ENCODE results near the gene MKLN1. TPM values are rescaled to one million over a fixed set of nuclear protein-coding genes. Genes with fewer than 3 reads are reported as not detected.

Gene MKLN1
- polyA plus RNA-seq, 1 experiment = 25.6 TPM

DNA sequence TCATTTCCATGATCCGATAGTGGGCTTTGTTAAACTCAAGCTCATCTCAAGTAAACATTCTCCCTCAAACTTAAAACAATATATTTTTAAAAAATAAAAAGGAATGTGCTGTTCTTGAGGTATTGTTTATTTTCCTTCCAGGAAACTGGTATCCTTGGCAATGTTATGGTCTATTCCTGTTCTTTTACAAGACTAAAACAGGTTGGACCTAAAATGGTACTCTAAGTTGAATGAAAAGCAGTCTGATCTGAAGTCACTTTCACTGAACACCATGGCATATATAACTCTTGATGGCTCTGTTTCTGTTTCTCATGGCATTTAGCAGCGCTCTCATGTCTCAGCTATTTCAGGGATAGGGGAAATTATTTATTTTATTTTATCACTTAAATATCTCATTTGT is 158.7 kb downstream of the MKLN1 start:
- no peak overlapping the region for H3K4me3 ChIP-seq (ENCODE audit: low read depth, low read length)
- peaks cover 2% of the 10 kb centered on the region; the same call in 1 of the 2 replicates for H3K36me3 ChIP-seq (ENCODE audit: control insufficient read depth, insufficient read depth, low read length)
- TF ChIP-seq, protein P1, sequence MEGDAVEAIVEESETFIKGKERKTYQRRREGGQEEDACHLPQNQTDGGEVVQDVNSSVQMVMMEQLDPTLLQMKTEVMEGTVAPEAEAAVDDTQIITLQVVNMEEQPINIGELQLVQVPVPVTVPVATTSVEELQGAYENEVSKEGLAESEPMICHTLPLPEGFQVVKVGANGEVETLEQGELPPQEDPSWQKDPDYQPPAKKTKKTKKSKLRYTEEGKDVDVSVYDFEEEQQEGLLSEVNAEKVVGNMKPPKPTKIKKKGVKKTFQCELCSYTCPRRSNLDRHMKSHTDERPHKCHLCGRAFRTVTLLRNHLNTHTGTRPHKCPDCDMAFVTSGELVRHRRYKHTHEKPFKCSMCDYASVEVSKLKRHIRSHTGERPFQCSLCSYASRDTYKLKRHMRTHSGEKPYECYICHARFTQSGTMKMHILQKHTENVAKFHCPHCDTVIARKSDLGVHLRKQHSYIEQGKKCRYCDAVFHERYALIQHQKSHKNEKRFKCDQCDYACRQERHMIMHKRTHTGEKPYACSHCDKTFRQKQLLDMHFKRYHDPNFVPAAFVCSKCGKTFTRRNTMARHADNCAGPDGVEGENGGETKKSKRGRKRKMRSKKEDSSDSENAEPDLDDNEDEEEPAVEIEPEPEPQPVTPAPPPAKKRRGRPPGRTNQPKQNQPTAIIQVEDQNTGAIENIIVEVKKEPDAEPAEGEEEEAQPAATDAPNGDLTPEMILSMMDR (IDR thresholded peaks at IDR 0.05; ENCODE audit: insufficient read depth, low read depth, low read length) = no peak
- no peak for DNase-seq (ENCODE audit: low read depth)
- H3K27me3 ChIP-seq (ENCODE audit: control insufficient read depth, insufficient read depth, low read length) = no peaks in the 10 kb centered on the region
- CTCF ChIA-PET = interaction anchor here (1.5 kb wide), 1 partner anchor 12 kb away, joined by 4 read pairs; no protein-coding TSS in a partner anchor
- POLR2A ChIA-PET = no interaction called here

DNA sequence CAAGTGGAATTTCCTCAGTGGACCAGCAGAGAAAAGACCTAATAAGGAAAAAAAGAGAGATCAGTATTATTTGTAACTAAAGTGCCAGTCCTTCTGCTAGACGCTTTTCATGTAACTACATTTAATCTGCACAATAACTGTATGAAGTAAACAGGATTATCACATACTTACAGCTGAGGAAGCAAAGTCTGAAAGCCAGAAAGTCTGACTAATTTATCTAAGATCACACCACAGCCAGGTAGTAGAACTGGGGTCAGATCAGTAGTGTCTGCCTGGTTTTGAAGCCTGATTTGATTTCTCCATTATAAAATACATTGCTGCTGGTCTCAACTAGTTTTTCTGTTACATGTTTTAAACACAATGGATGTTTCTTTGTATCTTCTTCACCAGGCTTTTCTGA is 159.5 kb downstream of the MKLN1 start:
- TF ChIP-seq, protein P1 (IDR thresholded peaks at IDR 0.05; ENCODE audit: insufficient read depth, low read depth, low read length) = no peak

DNA sequence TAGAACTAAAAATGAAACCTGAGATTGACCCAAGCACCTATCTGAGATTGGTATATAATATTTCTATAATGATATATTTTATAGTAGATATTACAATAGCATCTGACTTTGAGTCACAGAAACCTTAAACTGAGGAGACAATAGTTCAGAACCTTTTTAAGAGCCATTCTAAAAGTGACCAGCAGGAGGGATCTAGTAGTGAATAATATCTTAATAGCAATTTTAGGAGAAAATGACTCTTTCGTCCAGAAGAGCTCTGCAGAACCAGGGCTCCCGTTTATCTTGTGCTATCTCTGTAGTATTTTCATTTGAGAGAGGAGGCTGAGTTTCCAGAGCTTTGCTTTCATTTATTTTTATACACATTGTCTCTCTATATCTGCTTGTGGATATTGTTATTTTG is 160.7 kb downstream of the MKLN1 start:
- Histone ChIP-seq H3K27me3 (ENCODE audit: control insufficient read depth, insufficient read depth, low read length) (no peaks in the 10 kb centered on the region), H3K36me3 (ENCODE audit: control insufficient read depth, insufficient read depth, low read length) (peaks cover 2% of the 10 kb centered on the region; the same call in 1 of the 2 replicates)

More for the DNA sequence above, 159.5 kb downstream of the MKLN1 start:
- Histone ChIP-seq H3K27me3 (ENCODE audit: control insufficient read depth, insufficient read depth, low read length) (no peaks in the 10 kb centered on the region), H3K4me3 (ENCODE audit: low read depth, low read length) (no peak overlapping the region), H3K36me3 (ENCODE audit: control insufficient read depth, insufficient read depth, low read length) (peaks cover 2% of the 10 kb centered on the region; the same call in 1 of the 2 replicates)
- no peak for DNase-seq (ENCODE audit: low read depth)
- CTCF ChIA-PET = interaction anchor here (0.9 to 1.5 kb wide), 2 partner anchors 11 to 20 kb away, joined by 4 read pairs; no protein-coding TSS in a partner anchor
- POLR2A ChIA-PET = no interaction called here

DNA sequence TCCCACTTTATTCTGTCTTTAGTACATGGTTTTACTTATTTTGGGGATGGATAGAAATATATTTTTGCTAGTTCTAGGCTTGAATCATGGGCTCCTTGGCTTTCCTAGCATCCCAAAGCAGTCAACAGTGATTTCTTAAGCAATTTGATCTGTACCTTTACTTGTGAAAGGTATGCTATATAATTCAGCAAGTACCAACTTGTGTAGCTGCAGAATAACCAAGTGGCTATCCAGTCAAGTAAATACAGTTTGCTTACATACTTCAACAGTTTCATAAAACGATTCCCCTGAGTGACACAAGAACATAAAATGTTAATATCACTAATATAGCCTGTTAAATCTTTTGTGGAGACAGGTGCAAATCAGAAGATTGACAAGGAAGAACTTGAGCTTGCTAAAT is 161.5 kb downstream of the MKLN1 start:
- H3K4me3 ChIP-seq (ENCODE audit: low read depth, low read length) = no peak overlapping the region
- peaks cover 3% of the 10 kb centered on the region; the same call in 1 of the 2 replicates for H3K36me3 ChIP-seq (ENCODE audit: control insufficient read depth, insufficient read depth, low read length)
- TF ChIP-seq, protein P1 (IDR thresholded peaks at IDR 0.05; ENCODE audit: insufficient read depth, low read depth, low read length) = no peak
- POLR2A ChIA-PET = no interaction called here
- H3K27me3 ChIP-seq (ENCODE audit: control insufficient read depth, insufficient read depth, low read length) = no peaks in the 10 kb centered on the region
- CTCF ChIA-PET = interaction anchor here (3.8 kb wide), 1 partner anchor 19 kb away, joined by 17 read pairs; no protein-coding TSS in a partner anchor
- no peak for DNase-seq (ENCODE audit: low read depth)

More for the DNA sequence above, 160.7 kb downstream of the MKLN1 start:
- TF ChIP-seq, protein P1 (IDR thresholded peaks at IDR 0.05; ENCODE audit: insufficient read depth, low read depth, low read length) = peak; percentile 28; the same call in 1 of the 2 replicates
- no peak overlapping the region for H3K4me3 ChIP-seq (ENCODE audit: low read depth, low read length)
- CTCF ChIA-PET = interaction anchor here (3.8 kb wide), 1 partner anchor 20 kb away, joined by 17 read pairs; no protein-coding TSS in a partner anchor
- POLR2A ChIA-PET = no interaction called here
- DNase-seq (ENCODE audit: low read depth) = no peak

DNA sequence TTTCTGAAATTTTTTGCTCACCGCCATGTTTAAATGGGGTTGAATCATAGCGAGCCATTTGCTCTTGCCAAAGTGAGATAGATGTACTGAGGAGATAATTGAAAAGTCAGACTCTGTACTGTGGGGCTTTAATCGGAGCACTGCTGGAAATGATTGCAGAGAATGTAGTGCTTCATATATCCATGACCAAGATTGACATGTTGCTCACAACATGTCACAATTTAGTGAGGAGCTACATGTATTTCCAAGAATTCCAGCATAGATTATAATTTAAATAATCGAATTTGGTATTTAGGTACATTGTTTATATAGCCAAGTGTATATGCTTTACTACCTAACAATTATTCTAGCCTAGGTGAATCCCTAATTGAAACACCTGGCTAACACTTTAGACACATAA is 162.2 kb downstream of the MKLN1 start:
- no peak for DNase-seq (ENCODE audit: low read depth)
- no peak overlapping the region for H3K4me3 ChIP-seq (ENCODE audit: low read depth, low read length)
- H3K36me3 ChIP-seq (ENCODE audit: control insufficient read depth, insufficient read depth, low read length) = peaks cover 3% of the 10 kb centered on the region; the same call in 1 of the 2 replicates
- ChIA-PET POLR2A (interaction anchor here (0.6 kb wide), 2 partner anchors 17 to 337 kb away, joined by 3 to 5 read pairs; no protein-coding TSS in a partner anchor), CTCF (interaction anchor here (3.8 kb wide), 1 partner anchor 18 kb away, joined by 17 read pairs; no protein-coding TSS in a partner anchor)
- H3K27me3 ChIP-seq (ENCODE audit: control insufficient read depth, insufficient read depth, low read length) = no peaks in the 10 kb centered on the region
- TF ChIP-seq, protein P1 (IDR thresholded peaks at IDR 0.05; ENCODE audit: insufficient read depth, low read depth, low read length) = no peak
